HG03432 (cell line): ENCODE data around the gene DCUN1D4.

Source experiments
- ATAC-seq: cut with Tn5 transposase; IDR thresholded peaks from one replicate; pipeline ENCODE4 v1.9.1; 2021; ENCODE audit warnings: mild to moderate bottlenecking, moderate library complexity; ENCODE audit not compliant: unreplicated experiment

The DCUN1D4 gene

DNA sequence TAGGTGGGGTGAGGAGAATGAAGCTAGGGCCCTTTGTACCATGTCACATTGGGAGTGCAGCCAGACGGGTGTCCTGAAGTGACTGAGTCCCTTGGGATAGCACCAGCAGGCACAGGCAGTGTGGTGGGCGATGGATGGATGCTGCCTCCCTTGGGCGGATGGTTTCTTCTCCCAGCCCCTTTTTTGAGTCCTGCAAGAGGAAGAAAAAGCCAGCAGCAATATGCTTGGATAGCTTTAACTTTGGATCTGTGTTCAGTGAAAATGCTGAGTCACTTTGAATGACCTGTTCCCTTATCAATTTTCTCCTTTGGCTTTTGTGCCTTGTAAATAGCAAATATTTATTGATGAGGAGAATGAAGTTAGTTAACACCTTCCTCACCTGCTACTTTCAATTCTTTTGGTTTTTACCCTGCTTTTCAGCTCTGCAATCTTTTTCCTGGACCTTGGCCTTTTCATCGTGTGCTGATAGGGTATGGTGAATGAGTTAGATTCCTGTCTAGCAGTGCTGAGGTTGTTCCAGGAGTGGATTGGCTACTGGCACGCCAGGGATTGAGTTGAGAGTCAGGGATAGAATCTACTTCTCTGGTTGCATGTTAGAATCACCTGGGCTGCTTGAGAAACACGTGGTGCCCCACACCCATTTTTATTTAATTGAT is 10.2 kb downstream of the DCUN1D4 start:
- no peak for ATAC-seq

DNA sequence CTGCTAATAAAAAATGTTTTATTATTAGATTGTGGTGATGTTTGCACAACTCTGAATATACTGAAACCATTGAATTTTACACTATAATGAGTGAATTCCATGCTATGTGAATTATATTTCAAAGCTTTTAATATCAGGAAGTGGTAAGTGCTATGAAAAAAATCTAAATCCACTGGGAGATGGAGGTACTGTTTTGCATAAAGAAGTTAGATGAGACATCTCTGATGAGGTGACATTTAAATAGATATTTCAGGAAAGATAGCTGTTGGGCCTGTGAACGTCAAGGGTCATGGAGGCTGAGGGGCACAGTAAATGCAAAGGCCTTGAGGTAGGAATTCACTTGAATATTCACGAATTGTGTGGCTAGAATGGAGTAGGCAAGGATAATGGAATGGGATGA is 12.3 kb downstream of the DCUN1D4 start:
- no peak for ATAC-seq

DNA sequence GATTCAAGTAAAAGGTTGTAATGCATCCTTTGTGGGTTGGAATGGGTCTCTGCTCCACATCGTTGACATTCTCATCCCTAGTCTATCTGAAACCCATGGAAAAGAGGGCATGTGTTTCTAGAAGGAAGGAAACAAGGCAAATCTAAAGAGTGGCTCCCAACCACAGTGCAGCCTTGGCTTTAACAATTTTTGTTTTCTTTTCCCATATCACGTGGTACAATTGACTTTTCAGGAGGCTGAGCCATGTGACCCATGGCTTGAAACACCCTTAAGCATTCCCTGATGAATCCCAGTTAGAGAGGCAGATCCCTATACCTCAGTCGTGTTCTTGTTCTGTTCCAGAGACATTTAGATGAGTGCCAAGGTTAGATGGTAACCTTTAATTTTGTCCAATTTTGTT is 12.8 kb downstream of the DCUN1D4 start:
- ATAC-seq = no peak

DNA sequence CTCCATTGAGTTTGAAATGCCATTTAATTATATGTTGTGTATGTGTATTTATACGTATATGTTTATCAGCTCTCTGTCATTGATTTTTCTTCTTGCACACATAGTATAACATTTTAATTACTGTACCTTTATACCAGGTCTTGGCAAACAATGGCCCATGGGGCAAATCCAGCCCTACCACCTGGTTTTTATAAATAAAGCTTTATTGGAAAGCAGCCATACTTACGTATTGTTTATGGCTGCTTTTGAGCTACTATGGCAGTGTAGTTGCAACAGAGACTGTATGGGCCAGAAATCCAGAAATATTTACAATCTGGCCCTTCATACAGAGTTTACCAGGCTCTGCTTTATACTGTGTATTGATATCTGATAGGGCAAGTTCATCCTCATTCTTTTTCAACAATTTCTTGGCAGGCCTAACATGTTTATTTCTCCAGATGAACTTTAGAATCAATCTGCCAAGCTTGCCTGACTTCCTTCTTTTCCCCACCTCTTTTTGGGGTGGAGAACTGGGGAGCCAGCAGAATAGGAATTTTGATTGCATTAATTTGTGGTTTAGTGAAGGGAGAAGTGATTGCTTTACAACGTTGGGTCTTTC is 15.8 kb downstream of the DCUN1D4 start:
- ATAC-seq = no peak

DNA sequence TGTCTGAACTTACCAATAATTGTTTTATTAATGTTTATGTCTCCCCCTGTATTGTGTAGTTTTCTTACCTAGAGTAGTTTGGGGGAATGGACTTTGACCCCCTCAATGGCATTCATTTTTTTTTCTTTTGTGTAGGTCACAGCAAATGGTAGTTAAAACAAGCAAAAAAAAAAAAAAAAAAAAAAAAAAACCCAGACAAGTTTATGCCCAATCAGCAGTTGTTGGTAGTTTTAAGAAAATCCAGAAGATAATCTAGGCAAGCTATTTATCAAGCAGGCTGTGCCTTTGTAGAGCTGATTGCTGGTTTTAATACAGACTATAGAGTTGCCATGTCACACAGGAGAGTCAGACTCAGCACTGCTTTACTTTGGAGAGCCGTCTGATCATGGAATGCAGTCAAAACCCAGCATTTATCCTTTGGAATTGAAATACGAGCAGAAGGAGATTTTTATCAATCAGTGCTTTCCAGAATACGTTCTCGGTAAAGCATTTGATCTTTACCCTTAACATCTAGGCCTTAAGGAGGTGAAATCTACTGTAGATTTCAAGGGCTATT is 16.6 kb downstream of the DCUN1D4 start:
- no peak for ATAC-seq

DNA sequence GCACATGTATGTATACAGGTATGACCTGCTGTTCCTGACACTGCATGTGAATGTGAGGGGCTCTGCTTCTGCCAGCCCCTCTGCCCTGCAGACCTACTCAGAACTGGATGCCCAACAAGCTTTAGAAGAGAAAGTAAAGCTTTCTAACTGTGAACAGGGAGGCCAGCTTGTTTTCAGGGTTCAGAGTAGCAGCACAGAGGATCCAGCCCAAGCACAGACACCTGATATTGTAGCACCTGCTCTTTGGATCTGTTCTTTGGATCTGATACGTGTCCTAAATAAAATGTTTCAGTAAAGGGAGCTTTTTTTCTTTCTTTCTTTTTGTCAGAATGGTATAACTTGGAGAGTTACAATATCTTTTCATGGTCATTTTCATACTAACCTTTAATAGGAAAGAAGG is 19.2 kb downstream of the DCUN1D4 start:
- ATAC-seq = no peak

DNA sequence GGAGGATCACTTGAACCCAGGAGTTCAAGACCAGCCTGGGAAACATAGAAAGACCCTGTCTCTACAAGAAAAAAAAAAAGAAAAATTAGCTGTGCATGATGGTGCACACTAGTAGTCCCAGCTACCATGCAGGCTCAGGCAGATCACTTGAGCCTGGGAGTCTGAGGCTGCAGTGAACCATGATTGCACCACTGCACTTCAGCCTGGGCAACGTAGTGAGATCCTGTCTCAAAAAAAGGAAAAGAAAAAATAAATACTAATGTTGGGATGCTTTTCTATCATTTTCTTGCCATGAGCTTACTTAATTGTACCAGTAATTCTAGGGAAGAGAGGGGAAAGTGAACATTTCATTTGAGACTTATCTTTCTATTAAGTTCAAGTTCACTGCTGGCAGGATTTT is 19.8 kb downstream of the DCUN1D4 start:
- no peak for ATAC-seq

DNA sequence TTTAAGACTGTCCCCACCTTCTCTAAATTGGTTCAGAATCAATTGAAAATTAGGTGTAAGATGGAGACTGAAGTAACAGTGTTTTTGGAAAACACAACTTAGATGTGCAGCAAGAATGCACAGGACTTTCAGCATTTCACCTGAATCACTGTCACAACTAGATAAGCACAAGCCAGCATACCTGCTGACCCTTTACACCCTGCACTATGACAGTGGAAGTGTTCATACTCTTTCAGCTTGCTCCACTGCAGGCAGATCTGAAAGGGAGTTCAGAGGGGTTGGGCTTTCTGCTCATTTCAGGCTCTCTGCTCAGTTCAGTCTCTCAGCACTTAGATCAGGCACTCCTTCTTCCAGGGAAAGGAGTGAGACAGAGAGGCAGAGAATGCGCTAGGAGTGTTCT is 22.8 kb downstream of the DCUN1D4 start:
- ATAC-seq = no peak

DNA sequence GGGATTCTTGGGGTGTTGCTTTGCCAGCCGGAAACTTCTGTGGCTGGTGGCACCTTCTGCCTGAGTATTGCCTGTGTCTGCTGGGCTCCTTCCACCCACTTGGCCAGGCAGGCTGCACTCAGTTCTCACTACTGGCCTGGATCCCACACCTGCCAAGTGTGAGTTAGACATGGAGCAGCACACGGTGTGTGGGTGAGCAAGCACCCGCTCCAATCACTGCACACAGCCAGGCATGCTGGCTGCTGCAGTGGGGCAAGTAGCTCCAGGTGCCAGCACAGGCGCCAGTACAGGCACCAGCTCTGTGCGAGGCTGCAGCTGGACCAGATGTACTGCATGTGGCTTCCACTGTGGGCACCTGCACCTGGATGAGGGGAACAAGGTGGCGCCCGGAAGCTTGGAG is 23.9 kb downstream of the DCUN1D4 start:
- no peak for ATAC-seq

DNA sequence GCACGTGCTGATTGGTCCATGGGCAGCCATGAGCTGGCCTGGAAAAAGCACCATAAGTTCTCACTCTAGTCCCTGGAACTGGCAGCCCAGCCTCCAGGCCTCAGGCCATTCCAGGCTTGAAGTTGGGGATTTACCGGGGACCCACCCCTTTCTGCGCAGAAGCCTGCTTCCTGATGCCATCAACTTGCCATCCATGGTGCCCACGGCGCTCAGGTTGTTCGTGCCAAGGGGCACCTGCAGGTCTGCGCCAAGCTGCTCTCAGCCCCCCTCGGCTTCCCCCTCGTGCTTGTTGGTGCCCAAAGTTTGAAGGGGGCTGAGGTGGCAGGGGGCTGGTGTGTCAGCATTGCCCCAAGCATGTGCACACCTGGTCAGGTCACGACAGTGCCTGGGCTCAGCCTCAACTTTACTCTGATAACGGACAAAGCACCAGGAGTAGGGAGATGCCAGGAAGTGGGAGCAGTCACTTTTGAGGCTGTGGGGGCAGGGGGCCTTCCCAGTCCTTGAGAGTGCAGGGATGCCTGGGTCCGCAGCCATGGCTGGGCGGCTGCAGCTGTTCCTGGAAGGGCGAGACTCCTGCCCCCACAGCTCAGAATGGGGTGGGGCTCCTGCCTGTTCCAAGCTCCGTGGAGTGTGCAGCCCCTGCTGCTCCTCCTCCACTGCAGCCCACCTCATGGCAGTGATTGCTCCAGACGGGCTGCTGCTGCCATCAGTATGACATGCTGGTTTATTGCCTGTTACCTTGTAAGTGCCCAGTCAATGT is 24.9 kb downstream of the DCUN1D4 start:
- no peak for ATAC-seq

DNA sequence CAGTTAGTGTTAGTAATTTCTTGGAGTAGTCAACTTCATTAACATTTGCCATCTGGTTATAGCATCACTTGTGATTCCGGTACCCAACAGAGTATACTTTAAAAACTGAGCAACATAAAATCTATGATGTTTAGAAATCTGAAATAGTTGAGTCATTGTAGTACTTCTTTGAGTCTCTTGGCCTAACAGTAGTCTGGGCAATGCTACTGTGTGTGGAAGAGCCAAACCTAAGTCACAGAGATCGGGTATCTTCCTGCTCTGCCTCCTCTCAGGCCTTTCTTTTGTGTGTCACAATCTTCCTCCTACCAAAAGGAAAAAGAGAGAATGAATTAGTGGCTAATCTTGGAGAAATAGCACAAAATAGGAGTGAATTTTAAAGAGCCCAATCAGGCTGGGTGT is 25.5 kb downstream of the DCUN1D4 start:
- no peak for ATAC-seq

DNA sequence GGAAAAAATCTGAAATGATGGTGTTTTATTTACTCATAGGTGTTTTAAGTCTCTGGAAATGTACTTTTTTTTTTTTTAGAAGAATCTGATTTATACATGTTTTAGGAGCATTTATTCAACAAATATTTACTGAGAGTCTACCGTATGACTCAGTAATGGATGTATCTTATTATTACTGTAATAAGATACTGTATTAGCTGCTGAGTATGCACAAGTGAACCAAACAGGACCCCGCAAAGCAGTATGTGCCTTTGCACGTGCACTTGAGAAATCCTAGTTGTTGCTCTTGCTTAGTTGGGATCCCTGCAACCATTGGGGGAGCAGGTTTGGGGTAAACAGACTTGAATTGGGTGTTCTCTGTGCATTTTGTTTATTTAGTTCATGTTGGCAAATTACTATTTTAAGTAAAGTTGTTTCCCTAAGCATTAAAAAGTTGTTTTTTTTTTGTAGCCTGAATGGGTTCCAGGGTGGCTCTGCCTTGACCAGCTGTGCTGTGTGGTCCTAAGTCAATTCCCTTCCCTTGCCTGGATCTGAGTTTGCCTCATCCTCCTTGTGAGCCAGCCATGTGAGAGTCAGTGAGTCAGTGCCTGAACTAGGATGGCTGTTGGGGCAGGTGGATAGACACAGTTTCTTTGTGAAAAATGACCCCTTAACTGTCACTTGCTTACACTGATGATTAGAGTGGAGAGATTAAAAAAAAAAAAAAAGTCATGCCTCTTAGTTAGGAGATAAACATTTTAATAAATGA is 27.7 kb downstream of the DCUN1D4 start:
- ATAC-seq = no peak

DNA sequence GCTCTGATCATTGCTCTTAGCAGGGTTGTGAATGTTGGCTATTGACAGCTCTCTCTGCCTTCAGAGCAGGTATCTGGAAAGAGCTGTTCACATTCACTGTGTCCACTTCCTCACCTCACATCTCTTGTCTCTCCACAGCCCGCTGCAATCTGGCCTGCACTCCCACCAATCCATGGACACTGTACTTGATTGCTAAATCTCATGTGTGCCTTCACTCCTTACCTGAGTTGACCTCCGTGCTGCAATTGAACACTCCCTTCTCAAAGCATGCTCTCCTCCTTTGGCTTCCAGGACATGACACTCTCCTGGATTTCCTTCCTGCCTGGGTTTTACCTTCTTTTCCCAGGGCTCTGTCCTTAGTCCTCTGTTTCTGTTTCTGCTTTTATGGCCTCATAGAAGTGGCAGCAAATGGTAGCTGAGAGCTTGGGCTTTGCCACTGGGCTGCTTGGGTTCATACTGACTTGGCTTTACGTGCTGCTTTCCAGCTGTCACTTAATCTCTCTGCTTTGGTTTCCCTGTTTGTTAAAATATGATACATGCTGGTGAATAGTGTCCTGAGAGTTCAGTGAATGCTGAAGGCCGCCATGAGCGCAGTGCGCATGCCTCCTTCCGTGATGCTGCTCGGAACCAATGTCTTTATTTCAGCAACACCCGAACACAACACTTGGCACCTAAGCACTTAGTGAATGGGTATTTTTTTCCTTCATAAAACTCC is 29.5 kb downstream of the DCUN1D4 start:
- no peak for ATAC-seq

DNA sequence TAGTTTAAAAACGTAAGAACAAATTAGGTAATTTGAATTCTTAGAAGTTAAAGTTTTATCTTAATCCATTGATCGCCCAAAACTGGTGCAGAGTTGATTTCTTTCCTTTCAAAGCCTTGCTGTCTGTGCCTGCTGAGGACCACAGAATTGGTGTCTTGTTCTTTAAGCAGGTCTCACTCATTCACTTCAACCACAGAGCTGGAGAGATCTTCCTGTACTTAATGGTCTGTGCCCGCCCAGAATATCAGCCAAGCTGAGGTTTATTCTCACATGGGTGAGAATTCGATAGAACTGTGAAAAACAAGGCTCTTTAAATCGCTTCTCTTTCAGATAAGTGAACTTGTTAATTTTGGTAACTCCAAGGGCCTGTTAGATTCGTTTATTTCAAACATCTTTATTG is 31.6 kb downstream of the DCUN1D4 start:
- no peak for ATAC-seq

DNA sequence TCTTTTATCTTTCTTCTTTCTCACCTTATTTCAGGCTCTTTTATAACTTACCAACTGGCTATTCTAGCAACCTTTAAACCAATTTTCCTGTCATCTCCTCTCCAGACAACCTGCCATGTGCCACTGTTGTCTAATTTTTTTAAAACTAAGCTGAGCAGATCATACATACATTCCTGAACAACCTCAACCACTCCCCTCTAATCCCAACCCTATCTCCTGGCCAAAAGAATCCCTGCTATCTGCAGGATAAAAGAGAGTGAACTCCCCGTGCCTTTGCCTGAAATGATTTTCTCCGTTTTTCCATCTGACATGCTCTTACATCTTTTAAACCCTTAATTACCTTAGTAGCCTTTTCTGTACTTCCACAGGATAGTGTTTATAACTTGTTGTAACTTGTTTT is 35.5 kb downstream of the DCUN1D4 start:
- ATAC-seq = no peak

DNA sequence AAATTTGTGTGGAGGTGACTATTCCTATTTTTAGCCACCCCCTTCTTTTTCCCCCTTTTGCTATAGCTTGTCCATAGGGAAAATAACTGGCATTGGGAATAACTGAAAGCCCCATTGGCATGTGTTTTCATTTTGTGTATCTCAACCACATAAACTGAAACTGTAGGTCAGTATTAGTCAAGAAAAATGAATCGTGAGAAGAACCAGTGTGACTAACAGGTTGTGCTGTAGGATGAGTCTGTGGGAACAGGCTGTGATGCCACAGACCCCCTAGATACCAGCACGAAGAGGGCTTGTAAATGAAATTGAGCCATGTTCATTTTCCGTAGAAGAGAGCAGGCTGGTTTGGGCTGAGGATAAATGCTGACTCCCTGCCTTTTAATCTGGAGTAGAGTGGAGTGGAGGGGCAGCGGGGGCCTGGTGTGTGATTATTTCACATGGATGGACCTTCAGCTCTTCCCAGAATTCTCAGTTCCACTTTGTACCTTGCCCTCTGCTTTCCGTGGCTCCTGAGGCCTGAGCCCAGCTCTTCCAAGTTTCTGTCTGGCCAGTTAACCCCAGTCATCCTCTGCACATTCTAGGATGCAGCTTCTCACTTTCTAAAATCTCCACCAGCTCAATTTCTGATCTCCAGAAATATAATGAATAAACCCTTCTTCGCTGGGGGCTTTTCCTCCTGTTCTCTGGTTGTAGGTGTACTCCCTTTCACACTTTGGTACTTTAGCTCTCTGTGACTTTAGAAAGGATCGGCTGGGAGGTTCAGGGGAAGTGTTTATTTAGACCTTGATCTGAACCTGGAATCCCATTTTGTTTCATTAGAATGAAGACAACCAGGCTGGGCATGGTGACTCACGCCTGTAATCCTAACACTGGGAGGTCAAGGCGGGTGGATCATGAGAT is 37.3 kb downstream of the DCUN1D4 start:
- no peak for ATAC-seq

DNA sequence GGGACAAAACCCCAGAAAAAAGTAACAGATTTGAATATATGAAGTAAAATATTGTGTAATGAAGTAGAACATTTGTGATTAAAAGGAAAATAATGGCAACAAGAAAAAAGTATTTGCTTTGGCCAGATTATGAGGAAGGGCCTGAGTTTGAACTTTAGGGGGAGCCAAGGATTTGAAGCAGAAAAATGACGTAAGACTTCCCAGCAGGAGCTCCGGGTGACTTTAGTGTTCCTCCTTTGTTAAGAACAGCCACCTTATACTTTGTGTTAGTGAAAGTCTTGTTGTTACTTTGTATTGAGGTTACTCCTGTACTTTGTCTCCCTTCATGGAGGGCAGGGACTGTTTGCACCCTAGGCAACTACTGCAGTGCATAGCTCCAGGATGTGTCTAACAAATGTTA is 41.1 kb downstream of the DCUN1D4 start:
- ATAC-seq = no peak

DNA sequence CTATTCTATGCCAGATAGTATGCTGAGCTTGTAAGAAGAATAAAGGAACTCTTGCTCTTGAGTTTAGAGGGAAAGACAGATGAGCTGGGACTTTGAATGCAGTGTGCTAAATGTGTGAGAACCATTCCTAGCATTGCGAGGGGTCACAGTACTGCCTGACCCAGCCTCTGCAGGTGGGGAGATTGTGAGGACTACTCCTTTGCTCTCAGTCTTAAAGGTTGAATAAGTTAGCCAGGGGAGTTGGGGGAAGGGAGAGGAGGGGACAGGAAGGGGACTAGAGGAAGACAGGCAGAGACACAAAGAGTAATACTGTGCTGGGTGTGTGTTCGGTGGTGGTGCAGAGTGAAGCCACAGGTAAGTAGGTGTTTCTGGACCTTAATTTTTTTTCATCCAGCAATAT is 41.7 kb downstream of the DCUN1D4 start:
- ATAC-seq = no peak

DNA sequence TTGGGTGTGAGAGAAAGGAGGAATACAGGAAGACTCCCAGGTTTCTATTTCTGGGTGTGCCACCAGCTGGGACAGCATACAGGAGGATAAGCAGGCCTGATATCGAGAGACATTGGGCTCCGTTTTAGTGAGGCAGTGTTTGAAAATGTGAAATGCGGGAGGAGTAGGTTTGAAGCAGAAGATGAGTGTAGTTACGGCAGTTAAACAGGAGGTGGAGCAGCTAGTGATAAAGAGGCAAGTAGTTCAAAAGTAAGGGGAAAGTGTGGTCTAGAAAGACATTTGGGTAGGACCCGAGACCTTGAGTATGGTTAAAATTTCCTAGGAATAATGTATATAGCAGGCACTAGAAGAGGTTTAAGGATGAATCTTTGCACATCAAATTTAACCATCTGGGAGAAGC is 42.4 kb downstream of the DCUN1D4 start:
- no peak for ATAC-seq

DNA sequence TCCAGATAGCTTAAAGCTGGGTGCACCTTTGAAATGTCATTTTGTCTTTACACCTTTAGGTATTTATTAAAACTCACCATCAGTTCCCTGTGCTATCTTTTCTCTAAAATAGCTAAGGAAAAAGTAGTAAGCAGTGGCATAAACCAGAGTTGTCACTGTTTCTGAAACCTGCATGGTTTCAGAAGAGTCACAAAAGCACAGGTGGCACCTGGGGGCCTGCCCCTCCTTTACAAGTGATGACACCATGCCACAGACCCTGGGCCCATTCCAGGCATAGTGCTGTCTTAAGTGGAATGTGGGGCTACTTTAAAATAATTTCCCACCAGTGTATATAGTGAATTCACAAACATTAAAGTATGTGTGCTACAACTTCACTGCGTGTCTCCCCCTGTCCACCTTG is 47.8 kb downstream of the DCUN1D4 start:
- no peak for ATAC-seq
